ENCODE results near the gene ACTC1.

ACTC1 gene

DNA sequence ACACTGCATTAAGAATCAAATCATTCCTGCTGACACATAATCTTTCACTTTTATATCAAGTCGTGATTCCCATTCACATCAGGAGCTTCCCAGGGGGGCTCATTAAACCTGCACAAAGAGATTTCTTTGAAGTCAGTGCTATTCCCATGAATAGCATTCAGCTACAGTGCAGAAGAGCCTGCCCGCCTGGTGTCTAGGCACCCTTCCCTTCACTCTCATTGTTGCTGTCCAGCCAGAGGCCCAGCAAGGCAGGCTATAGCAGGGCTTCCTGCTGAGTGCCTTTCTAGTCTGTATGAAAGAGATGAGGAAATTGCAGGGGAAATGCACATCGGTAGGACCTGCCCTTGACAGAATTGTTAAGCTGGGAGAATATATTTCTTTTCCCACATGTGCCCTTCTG lies 36.0 kb downstream of the ACTC1 start:
- no peaks in the 10 kb centered on the region for H3K36me3 ChIP-seq (ENCODE audit: control insufficient read depth, insufficient read depth, low read length)
- H2AFZ ChIP-seq = no peak overlapping the region
- no peaks in the 10 kb centered on the region for H3K4me1 ChIP-seq
- H3K4me3 ChIP-seq (ENCODE audit: low read depth, low read length) = no peak overlapping the region
- no peaks in the 10 kb centered on the region for H3K9me3 ChIP-seq (ENCODE audit: control insufficient read depth, low read length)
- H3K4me2 ChIP-seq (ENCODE audit: low read length) = no peak overlapping the region
- no peak overlapping the region for H3K9ac ChIP-seq
- no peak overlapping the region for H3K27ac ChIP-seq
- H3K79me2 ChIP-seq = no peaks in the 10 kb centered on the region
- peaks cover 7% of the 10 kb centered on the region for H3K27me3 ChIP-seq (ENCODE audit: control insufficient read depth, insufficient read depth, low read length)
- TF ChIP-seq, protein P1, sequence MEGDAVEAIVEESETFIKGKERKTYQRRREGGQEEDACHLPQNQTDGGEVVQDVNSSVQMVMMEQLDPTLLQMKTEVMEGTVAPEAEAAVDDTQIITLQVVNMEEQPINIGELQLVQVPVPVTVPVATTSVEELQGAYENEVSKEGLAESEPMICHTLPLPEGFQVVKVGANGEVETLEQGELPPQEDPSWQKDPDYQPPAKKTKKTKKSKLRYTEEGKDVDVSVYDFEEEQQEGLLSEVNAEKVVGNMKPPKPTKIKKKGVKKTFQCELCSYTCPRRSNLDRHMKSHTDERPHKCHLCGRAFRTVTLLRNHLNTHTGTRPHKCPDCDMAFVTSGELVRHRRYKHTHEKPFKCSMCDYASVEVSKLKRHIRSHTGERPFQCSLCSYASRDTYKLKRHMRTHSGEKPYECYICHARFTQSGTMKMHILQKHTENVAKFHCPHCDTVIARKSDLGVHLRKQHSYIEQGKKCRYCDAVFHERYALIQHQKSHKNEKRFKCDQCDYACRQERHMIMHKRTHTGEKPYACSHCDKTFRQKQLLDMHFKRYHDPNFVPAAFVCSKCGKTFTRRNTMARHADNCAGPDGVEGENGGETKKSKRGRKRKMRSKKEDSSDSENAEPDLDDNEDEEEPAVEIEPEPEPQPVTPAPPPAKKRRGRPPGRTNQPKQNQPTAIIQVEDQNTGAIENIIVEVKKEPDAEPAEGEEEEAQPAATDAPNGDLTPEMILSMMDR (IDR thresholded peaks at IDR 0.05) = no peak

DNA sequence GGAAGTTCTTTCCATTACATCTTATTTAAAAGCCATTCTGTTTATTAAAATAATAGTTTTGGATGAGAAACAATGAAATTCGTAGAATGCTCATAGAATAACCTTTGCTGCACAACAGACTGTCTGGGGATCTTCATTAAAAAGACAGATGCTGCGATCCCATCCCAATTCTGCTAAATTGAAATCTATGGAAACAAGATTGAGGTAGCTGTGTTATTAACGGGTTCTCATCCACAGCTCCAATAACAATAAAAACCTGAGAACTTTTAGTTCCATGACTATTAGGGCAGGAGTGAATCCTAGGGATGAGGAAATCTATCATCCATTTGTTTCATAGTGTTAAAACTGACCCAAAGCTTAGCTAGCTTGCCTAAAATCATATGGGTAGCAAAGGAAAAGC lies 38.1 kb downstream of the ACTC1 start:
- Histone ChIP-seq H3K27ac (no peak overlapping the region), H3K9ac (no peak overlapping the region), H3K4me3 (ENCODE audit: low read depth, low read length) (no peak overlapping the region), H3K4me1 (no peaks in the 10 kb centered on the region), H3K9me3 (ENCODE audit: control insufficient read depth, low read length) (no peaks in the 10 kb centered on the region), H3K79me2 (no peaks in the 10 kb centered on the region), H2AFZ (no peak overlapping the region), H3K27me3 (ENCODE audit: control insufficient read depth, insufficient read depth, low read length) (peaks cover 9% of the 10 kb centered on the region), H3K36me3 (ENCODE audit: control insufficient read depth, insufficient read depth, low read length) (no peaks in the 10 kb centered on the region), H3K4me2 (ENCODE audit: low read length) (no peak overlapping the region)
- TF ChIP-seq, protein P1 (IDR thresholded peaks at IDR 0.05) = no peak

DNA sequence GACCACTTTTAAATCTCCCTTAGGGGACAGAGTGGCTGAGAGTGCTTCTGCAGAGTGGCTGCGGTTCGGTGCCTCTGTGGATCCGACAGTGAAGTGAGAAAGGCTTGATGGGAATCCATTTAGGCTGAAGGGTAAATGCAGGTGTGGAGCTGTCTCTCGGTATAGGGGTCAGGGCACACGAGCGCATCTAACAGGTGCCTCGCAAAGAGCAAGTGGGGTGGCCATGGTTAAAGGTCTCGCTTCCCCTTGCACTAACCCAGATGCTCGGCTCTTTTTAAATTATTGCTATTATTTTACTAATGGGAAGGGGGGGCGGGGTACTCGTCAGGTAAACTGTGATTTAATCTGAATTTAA lies 40.0 kb downstream of the ACTC1 start:
- Histone ChIP-seq H3K27me3 (ENCODE audit: control insufficient read depth, insufficient read depth, low read length) (peaks cover 9% of the 10 kb centered on the region), H3K79me2 (no peaks in the 10 kb centered on the region), H2AFZ (peak overlapping the region; percentile 74), H3K4me3 (ENCODE audit: low read depth, low read length) (no peak overlapping the region), H3K4me1 (no peaks in the 10 kb centered on the region), H3K36me3 (ENCODE audit: control insufficient read depth, insufficient read depth, low read length) (no peaks in the 10 kb centered on the region), H3K9ac (no peak overlapping the region), H3K27ac (no peak overlapping the region), H3K9me3 (ENCODE audit: control insufficient read depth, low read length) (no peaks in the 10 kb centered on the region), H3K4me2 (ENCODE audit: low read length) (no peak overlapping the region)
- TF ChIP-seq, protein P1 (IDR thresholded peaks at IDR 0.05) = no peak

DNA sequence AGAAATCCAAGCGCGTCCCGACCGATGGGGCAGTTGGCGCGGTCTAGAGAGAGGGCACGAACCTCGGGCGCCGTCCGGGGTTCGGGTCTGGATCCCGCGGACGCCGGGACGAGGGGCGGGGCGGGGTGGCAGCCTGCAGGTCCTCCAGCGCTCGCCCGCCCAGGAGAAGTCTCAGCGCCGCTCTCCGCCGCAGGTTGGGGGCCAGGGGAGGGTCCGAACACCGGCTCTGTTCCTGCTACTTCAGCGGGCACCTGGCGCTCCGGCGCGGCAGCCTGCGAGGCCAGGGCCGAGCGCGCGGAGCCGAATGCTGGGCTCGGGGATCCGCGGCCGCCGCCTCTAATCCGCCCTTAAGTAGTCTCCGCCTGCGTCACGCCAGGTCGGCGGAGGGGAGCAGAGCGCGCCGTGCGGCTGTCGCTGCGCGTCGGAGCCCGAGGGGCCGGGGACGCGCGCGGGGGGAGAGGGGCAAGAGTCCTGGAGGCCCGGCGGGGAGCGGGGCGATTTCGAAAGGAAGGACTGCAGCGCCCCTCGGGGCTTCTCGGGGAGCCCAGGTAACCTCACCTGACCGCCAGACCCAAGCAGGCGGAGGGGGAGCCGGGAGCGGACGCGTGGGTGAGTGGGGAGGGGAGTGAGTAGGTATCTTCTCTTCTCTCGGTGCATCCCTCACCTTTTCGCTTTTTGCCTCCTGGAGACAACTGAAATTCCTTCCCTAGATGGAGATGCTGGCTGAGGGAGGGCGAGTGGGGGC lies 40.5 kb downstream of the ACTC1 start, which contains the start of gene GJD2:
Gene GJD2 (minus strand): TSS at position 325 of the 745 bp plus-strand sequence. CDS start 510 bp downstream, outside the sequence.
- H3K36me3 ChIP-seq (ENCODE audit: control insufficient read depth, insufficient read depth, low read length) = no peaks in the 10 kb centered on the region
- peak within 1 kb of the TSS; percentile 11 for H3K4me3 ChIP-seq (ENCODE audit: low read depth, low read length)
- no peak within 1 kb of the TSS for H3K9ac ChIP-seq
- TF ChIP-seq, protein P1 (IDR thresholded peaks at IDR 0.05) = no peak
- H2AFZ ChIP-seq = peak within 1 kb of the TSS; percentile 74
- no peak within 1 kb of the TSS for H3K4me2 ChIP-seq (ENCODE audit: low read length)
- H3K79me2 ChIP-seq = no peaks in the 10 kb centered on the region
- no peaks in the 10 kb centered on the region for H3K4me1 ChIP-seq
- peaks cover 9% of the 10 kb centered on the region for H3K27me3 ChIP-seq (ENCODE audit: control insufficient read depth, insufficient read depth, low read length)
- H3K9me3 ChIP-seq (ENCODE audit: control insufficient read depth, low read length) = no peaks in the 10 kb centered on the region
- H3K27ac ChIP-seq = no peak within 1 kb of the TSS

DNA sequence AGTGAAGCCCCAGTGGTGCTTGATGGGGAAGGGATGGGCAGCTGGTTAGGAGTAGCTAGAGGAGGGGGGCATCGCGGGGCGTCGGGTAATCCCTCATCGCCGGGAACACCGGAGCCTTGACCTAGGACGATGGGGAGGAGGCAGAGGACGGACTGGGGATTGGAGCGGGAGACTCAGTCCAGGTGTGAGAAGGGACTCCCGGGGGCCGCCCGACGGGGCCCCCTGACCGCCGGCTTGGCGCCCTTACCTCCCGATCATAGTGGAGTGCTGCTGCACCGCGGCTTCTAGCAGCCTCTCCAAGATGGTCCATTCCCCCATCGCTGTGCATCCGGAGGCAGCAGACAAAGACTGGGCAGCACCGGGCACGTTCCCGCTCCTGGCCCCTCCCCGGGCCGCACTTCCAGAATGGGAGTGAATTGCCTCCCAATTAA lies 41.2 kb downstream of the ACTC1 start:
- Histone ChIP-seq H2AFZ (peak overlapping the region; percentile 74), H3K9ac (no peak overlapping the region), H3K36me3 (ENCODE audit: control insufficient read depth, insufficient read depth, low read length) (no peaks in the 10 kb centered on the region), H3K4me2 (ENCODE audit: low read length) (no peak overlapping the region), H3K4me1 (no peaks in the 10 kb centered on the region), H3K9me3 (ENCODE audit: control insufficient read depth, low read length) (no peaks in the 10 kb centered on the region), H3K27ac (no peak overlapping the region), H3K79me2 (no peaks in the 10 kb centered on the region), H3K27me3 (ENCODE audit: control insufficient read depth, insufficient read depth, low read length) (peaks cover 9% of the 10 kb centered on the region), H3K4me3 (ENCODE audit: low read depth, low read length) (no peak overlapping the region)
- TF ChIP-seq, protein P1 (IDR thresholded peaks at IDR 0.05) = no peak
